ENCODE results near the gene MSRB1. TPM values are rescaled to one million over a fixed set of nuclear protein-coding genes. Genes with fewer than 3 reads are reported as not detected.

Gene MSRB1
- total RNA-seq, 1 donor from 2014 or later: 29.8 TPM

- Mint-ChIP-seq H3K36me3 (ENCODE audit: low read depth) (no peaks in the 10 kb centered on the region), H3K4me1 (peaks cover 15% of the 10 kb centered on the region), H3K9me3 (no peaks in the 10 kb centered on the region), H3K4me3 (peak overlapping the region; percentile 27), H3K27me3 (ENCODE audit: low read depth) (peaks cover 39% of the 10 kb centered on the region), H3K27ac (ENCODE audit: unreplicated experiment) (no peak overlapping the region)
- TF ChIP-seq CTCF (conservative IDR thresholded peaks at IDR 0.05): no peak
- no peak for DNase-seq (ENCODE audit: low read depth, low spot score)
Measured at GRCh38 chr16:1976951-1977874, 34.2 kb upstream of the MSRB1 start.

- Mint-ChIP-seq H3K36me3 (ENCODE audit: low read depth) (no peaks in the 10 kb centered on the region), H3K9me3 (no peaks in the 10 kb centered on the region), H3K27ac (ENCODE audit: unreplicated experiment) (no peak overlapping the region), H3K4me3 (peak overlapping the region; percentile 38), H3K4me1 (peaks cover 14% of the 10 kb centered on the region), H3K27me3 (ENCODE audit: low read depth) (peaks cover 33% of the 10 kb centered on the region)
- DNase-seq (ENCODE audit: low read depth, low spot score): no peak
- no peak for TF ChIP-seq CTCF (conservative IDR thresholded peaks at IDR 0.05)
Measured at GRCh38 chr16:1976216-1976520, 33.2 kb upstream of the MSRB1 start.

GRCh38 chr16:1975432-1976215 is 32.6 kb upstream of the MSRB1 start:
- DNase-seq (ENCODE audit: low read depth, low spot score): no peak
- TF ChIP-seq CTCF (conservative IDR thresholded peaks at IDR 0.05): no peak
- peaks cover 28% of the 10 kb centered on the region for H3K27me3 Mint-ChIP-seq (ENCODE audit: low read depth)
- H3K4me1 Mint-ChIP-seq: peaks cover 18% of the 10 kb centered on the region
- peak overlapping the region; percentile 38 for H3K4me3 Mint-ChIP-seq
- no peak overlapping the region for H3K27ac Mint-ChIP-seq (ENCODE audit: unreplicated experiment)
- H3K9me3 Mint-ChIP-seq: no peaks in the 10 kb centered on the region
- no peaks in the 10 kb centered on the region for H3K36me3 Mint-ChIP-seq (ENCODE audit: low read depth)

GRCh38 chr16:1974157-1975070 is 31.4 kb upstream of the MSRB1 start:
- DNase-seq (ENCODE audit: low read depth, low spot score): no peak
- Mint-ChIP-seq H3K27me3 (ENCODE audit: low read depth) (peaks cover 16% of the 10 kb centered on the region), H3K4me3 (peak overlapping the region; percentile 44), H3K9me3 (no peaks in the 10 kb centered on the region), H3K27ac (ENCODE audit: unreplicated experiment) (no peak overlapping the region), H3K4me1 (peaks cover 18% of the 10 kb centered on the region), H3K36me3 (ENCODE audit: low read depth) (no peaks in the 10 kb centered on the region)
- no peak for TF ChIP-seq CTCF (conservative IDR thresholded peaks at IDR 0.05)
